Activated effector memory CD4-positive, alpha-beta T cell treated with anti-CD3 and anti-CD28 coated beads, Interleukin-2, amount 50 U/mL, for 16 hours (primary cell): ENCODE results near the gene PRR20B.
"Not testable (repeated sequence)": the region's sequence is repeated elsewhere in the genome, so short reads cannot be mapped to it uniquely, and the experiment has no call there.

ENCODE experiments used
- DNase-seq: peaks from one replicate; pipeline ENCODE4 v3.0.0-alpha.2; 2020

Gene PRR20B

DNA sequence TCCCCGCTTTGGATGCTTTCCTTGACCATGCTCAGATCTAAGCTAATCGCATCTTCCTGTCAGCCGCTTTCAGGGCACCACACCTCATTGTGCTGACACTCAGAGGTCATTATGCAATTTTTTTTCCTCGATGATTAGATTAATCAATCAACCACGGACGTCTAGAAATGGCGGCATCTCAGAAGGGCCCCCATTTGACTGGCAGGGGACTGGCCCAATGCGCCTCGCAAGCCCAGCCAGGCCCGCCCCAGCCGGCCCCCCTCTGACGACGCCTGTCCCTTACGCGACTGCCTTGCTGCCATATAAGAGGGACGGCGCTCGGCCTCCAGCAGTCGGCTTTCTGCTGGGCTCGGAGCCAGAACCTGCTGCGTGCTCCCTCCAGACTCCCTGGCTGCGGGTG, at the start of gene PRR20B:
PRR20B (plus strand) TSS at position 301 of the 400 bp plus-strand sequence. CDS start 387 bp downstream, outside the sequence.
- DNase-seq = not testable (repeated sequence)

DNA sequence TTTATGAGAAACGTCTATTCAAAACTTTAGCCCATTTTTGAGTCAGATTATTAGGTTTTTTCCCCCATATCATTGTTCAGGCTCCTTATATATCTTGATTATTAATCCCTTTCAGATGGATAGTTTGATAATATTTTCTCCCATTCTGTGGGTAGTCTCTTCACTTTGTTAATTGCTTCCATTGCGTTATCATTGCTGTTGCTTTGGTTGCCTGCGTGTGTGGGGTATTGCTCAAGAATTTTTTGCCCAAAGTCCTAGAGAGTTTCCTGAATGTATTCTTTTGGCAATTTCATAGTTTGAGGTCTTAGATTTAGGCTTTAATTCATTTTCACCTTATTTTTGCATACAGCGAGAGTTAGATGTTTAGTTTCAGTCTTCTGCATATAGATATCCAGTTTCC, 32.3 kb upstream of the PRR20B start:
- no peak for DNase-seq

DNA sequence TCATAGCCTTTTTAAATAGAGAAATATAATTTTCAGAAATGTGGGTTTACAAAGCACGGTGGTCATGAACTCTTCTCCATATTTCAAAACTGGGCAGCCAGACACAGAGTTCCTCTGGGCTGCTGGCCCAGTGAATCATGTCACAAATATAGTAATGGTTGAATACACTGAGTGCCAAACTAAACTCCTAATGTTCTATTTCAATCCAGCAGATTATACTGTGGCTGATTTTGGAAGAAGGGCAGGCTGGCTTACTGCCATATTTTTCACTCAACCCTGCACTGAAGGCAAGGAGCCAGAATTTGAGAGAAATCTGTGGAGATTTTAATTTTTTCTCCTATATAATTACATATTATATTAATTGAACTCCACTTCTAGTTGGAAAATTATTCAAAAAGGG, 23.6 kb upstream of the PRR20B start:
- no peak for DNase-seq

DNA sequence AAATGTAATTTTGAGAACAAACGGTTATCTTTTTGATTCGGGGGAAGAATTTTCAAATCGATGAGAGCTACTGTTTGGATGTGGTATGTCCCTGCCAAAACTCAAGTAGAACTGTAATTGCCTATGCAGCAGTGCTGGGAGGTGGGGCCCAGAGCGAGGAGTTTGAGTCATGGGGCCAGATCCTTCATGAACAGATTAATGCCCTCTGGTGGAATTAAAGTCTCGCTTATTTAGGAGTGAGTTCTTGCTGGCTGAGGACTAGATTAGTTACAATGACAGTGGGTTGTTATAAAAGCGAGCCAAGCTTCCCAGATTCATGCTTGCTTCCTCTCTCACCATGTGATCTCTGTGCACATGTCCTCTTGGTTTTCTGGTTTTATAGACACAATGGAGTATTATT, 18.4 kb upstream of the PRR20B start:
- no peak for DNase-seq

DNA sequence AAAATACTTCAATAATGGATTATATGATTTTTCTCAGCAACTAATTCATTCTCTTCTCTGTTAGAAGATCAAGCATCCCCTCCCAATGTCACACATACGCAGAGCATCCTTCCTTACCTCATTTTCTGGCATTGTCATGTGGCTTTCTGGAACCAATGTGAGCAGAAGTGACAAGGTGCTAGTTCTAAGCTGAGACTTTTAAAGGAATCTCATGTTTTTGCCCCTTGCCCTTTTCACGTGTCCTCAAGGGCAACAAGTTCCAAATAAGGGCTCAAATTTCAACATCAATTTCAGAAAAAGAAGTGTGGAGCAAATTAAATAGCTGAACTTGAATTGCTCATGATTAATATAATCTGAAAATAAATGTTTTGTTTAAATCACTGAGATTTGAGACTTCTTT, 11.2 kb upstream of the PRR20B start:
- no peak for DNase-seq

DNA sequence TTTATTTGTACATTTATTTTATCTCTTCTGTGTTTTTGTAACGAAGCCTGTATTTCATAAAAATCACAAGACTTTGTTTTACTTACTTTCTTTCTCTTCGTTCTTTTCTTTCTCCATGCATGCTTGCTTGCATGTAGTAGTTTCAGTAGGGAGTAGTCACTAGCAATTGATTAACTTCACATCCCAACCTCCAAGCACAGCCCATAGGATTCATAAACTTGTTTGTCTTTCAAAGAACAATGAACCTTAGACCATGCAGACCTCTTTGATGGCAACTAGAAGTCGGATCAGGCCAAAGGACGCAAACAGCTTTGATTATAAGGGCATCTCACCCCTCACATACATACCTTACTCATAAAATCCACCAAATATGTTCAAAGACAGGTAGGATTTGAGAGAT, 9.7 kb upstream of the PRR20B start:
- no peak for DNase-seq

DNA sequence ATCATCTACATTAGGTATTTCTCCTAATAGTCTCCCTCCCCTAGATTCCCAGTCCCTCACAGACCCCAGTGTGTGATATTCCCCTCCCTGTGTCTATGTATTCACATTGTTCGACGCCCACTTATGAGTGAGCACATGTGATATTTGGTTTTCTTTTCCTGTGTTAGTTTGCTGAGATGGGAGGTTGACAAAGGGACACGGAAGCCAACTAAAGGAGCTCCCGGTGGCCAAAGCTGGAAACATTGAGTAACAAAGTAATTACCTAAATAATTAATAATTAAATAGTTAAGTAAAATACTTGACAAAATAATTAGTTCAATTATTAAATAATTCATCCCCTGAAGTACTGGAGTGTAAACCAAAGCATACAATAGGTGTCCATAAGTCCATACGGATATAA, 8.3 kb upstream of the PRR20B start:
- DNase-seq = no peak

DNA sequence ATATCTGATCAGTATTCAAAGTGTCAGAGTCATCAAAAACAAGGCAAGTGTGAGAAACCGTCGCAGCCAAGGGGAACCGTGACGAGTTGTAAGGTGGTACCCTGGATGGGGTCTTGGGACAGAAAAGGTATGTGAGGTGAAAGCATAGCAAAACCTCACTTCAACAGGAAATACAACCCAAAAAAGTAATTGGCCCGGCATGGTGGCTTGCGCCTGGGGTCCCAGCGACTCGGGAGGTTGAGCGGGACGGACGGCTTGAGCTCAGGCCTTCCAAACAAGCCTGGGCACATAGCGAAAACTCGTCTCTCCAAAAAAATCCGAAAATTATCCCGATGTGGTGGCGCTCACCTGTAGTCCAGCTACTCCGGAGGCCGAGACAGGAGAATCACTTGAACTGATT, 7.5 kb upstream of the PRR20B start:
- not testable (repeated sequence) for DNase-seq

DNA sequence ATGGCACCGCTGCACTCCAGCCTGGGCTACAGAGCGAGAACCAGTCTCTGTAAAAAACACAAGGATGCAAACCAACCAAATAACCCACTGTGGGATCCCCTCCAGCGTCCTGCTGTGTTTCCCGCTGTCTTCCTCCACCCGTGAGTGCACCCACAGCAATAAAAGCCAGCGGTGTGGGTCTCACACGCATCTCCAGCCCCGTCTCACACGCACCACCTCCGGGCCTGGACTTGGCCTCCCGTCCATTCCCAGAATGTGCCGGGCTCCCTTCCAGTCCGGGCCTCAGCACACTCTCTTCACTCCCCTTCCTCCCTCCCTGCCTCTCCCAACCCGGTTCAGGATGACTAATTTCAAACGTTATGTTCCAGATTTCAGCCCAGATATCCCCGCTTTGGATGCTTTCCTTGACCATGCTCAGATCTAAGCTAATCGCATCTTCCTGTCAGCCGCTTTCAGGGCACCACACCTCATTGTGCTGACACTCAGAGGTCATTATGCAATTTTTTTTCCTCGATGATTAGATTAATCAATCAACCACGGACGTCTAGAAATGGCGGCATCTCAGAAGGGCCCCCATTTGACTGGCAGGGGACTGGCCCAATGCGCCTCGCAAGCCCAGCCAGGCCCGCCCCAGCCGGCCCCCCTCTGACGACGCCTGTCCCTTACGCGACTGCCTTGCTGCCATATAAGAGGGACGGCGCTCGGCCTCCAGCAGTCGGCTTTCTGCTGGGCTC, 6.9 kb upstream of the PRR20B start, which contains the start of gene PRR20A:
PRR20A (plus strand) TSS at position 684 of the 734 bp plus-strand sequence. CDS start 387 bp downstream, outside the sequence.
- not testable (repeated sequence) for DNase-seq

DNA sequence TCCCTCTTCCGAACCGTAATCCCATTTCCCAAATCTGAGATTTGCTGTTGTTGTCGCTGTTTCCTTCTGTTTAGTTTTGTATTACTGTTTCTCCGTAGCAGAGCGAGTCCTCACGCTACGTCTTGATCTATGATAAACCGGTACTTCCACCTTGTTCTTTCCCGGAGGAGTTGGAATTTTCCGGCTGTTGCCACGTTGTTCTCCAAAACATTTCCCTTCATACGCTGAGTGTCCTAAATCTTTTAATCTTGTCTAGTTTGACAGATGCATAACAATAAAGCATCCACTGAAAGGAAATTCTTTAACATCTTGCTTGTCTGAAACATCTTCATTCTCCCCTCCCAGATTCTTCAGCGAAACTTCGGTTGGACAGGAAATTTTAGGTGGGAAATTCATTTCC, 818 bp downstream of the PRR20B start:
- DNase-seq = not testable (repeated sequence)

DNA sequence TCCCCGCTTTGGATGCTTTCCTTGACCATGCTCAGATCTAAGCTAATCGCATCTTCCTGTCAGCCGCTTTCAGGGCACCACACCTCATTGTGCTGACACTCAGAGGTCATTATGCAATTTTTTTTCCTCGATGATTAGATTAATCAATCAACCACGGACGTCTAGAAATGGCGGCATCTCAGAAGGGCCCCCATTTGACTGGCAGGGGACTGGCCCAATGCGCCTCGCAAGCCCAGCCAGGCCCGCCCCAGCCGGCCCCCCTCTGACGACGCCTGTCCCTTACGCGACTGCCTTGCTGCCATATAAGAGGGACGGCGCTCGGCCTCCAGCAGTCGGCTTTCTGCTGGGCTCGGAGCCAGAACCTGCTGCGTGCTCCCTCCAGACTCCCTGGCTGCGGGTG, 6.5 kb downstream of the PRR20B start, which contains the start of gene PRR20C:
PRR20C (plus strand) TSS at position 301 of the 400 bp plus-strand sequence. CDS start 387 bp downstream, outside the sequence.
- DNase-seq = not testable (repeated sequence)

DNA sequence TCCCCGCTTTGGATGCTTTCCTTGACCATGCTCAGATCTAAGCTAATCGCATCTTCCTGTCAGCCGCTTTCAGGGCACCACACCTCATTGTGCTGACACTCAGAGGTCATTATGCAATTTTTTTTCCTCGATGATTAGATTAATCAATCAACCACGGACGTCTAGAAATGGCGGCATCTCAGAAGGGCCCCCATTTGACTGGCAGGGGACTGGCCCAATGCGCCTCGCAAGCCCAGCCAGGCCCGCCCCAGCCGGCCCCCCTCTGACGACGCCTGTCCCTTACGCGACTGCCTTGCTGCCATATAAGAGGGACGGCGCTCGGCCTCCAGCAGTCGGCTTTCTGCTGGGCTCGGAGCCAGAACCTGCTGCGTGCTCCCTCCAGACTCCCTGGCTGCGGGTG, 13.0 kb downstream of the PRR20B start, which contains the start of gene PRR20D:
PRR20D (plus strand) TSS at position 301 of the 400 bp plus-strand sequence. CDS start 387 bp downstream, outside the sequence.
- DNase-seq = not testable (repeated sequence)

DNA sequence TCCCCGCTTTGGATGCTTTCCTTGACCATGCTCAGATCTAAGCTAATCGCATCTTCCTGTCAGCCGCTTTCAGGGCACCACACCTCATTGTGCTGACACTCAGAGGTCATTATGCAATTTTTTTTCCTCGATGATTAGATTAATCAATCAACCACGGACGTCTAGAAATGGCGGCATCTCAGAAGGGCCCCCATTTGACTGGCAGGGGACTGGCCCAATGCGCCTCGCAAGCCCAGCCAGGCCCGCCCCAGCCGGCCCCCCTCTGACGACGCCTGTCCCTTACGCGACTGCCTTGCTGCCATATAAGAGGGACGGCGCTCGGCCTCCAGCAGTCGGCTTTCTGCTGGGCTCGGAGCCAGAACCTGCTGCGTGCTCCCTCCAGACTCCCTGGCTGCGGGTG, 19.6 kb downstream of the PRR20B start, which contains the start of gene PRR20E:
PRR20E (plus strand) TSS at position 301 of the 400 bp plus-strand sequence. CDS start 387 bp downstream, outside the sequence.
- not testable (repeated sequence) for DNase-seq

DNA sequence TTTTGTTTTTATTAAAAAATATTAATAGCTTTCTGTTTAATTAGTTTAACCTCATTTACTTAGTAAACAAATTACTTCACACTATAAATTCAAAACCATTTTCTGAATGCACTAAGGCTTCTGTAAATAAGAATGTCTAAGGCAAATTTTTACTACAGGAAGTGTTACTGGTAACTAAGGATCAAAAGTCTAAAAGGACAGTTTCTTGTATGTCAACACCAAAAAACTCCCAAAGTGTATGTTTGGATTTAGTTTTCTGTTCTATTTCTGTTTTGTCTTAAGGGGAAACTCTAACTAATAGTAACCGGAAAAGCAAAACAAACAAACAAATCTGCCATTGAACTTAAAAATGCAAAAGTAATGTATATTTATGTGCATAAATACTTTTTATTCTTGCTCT, 44.4 kb downstream of the PRR20B start:
- DNase-seq = no peak
